GM12878 (cell line): ENCODE measurements around the gene KIF6. TPM values are rescaled to one million over a fixed set of nuclear protein-coding genes. Genes with fewer than 3 reads are reported as not detected.

Source experiments
- ATAC-seq: fragments of 200-7000 bp; cut with Tn5 transposase; 3 replicates; pipeline ENCODE4 v1.9.1; 2020; ENCODE audit warnings: mild to moderate bottlenecking, moderate library complexity
- BruUV-seq: library from RNA; stranded (reverse); fragments of 400-500 nt; replicated peaks from 2 replicates; lab custom pipeline; 2021; lab: Mats Ljungman, UMichigan
- CTCF ChIA-PET: fragments of 300-600 bp; sonication (Branson Sonifier 250); formaldehyde crosslinking; extraction: SDS; loops from one replicate; lab custom pipeline; 2021; ENCODE audit warnings: inconsistent platforms; lab: Yijun Ruan, JAX
- POLR2A ChIA-PET: fragments of 350-600 bp; formaldehyde crosslinking; extraction: SDS; loops from one replicate; lab custom pipeline; 2021; ENCODE audit warnings: inconsistent platforms; lab: Charles Lee
- RAD21 ChIA-PET: fragments of 300-600 bp; sonication (Branson Sonifier 250); formaldehyde crosslinking; loops from one replicate; lab custom pipeline; 2023; ENCODE audit warnings: antibody characterized with exemption; ENCODE audit not compliant: unreplicated experiment; lab: Charles Lee
- SMC1A ChIA-PET: fragments of 300-600 bp; sonication (Branson Sonifier 250); formaldehyde crosslinking; loops from one replicate; lab custom pipeline; 2023; ENCODE audit not compliant: unreplicated experiment, uncharacterized antibody; lab: Charles Lee
- DNase-seq: peaks from one replicate; pipeline ENCODE4 v3.0.0-alpha.2; 2011; ENCODE audit warnings: low read depth, low spot score
- FAIRE-seq: peaks from 3 replicates; lab custom pipeline; 2011; peaks lifted over from hg19 to GRCh38; lab: Jason Lieb, UNC
- H2AFZ ChIP-seq: 2 replicates; pipeline ENCODE4 v1.6.0; 2011; ENCODE audit warnings: low read depth, low read length, control low read depth; ENCODE audit not compliant: control insufficient read depth
- H3K27ac ChIP-seq: 2 replicates; pipeline ENCODE4 v1.5.1; 2011; ENCODE audit warnings: control low read depth; ENCODE audit not compliant: control insufficient read depth, insufficient read depth
- H3K27me3 ChIP-seq, 2 experiments: replicated peaks in 1 of 2; 2 replicates each; pipeline versions ENCODE4 v1.6.0 to v1.6.1; 2011; ENCODE audit warnings: low read length in 1 of 2; ENCODE audit not compliant: control insufficient read depth in 2 of 2, insufficient read depth in 2 of 2
- H3K36me3 ChIP-seq, 2 experiments: 2 replicates each; pipeline ENCODE4 v1.5.1; 2011; ENCODE audit warnings: low read length in 1 of 2; ENCODE audit not compliant: control insufficient read depth in 2 of 2, insufficient read depth in 2 of 2
- H3K4me1 ChIP-seq: 2 replicates; pipeline ENCODE4 v1.6.1; 2011; ENCODE audit warnings: mild to moderate bottlenecking, low read length, moderate library complexity, mixed read lengths; ENCODE audit not compliant: control insufficient read depth, insufficient read depth
- H3K4me2 ChIP-seq: 2 replicates; pipeline ENCODE4 v1.6.0; 2011; ENCODE audit warnings: control low read depth; ENCODE audit not compliant: control insufficient read depth, insufficient read depth
- H3K4me3 ChIP-seq: fragments of 200-600 bp; sonication (generic); 2 replicates; pipeline ENCODE4 v1.5.1; 2016
- H3K79me2 ChIP-seq: 2 replicates; pipeline ENCODE4 v1.6.0; 2011; ENCODE audit warnings: low read length; ENCODE audit not compliant: control insufficient read depth, insufficient read depth
- H3K9ac ChIP-seq: 2 replicates; pipeline ENCODE4 v1.8.0; 2011; ENCODE audit warnings: low read length, control low read depth, mixed read lengths; ENCODE audit not compliant: control insufficient read depth, insufficient read depth
- H3K9me3 ChIP-seq: replicated peaks from 3 replicates; pipeline ENCODE4 v1.5.1; 2011; ENCODE audit warnings: mild to moderate bottlenecking, low read length; ENCODE audit not compliant: control insufficient read depth, insufficient read depth
- H4K20me1 ChIP-seq: 2 replicates; pipeline ENCODE4 v1.6.0; 2011; ENCODE audit not compliant: control insufficient read depth, insufficient read depth
- BCLAF1 ChIP-seq: fragments of 450-650 bp; IDR thresholded peaks from 2 replicates; pipeline ENCODE4 v1.6.1; 2017; ENCODE audit warnings: antibody characterized with exemption, mild to moderate bottlenecking, moderate library complexity
- ELK1 ChIP-seq: IDR thresholded peaks from 2 replicates; pipeline ENCODE4 v1.6.1; 2012; ENCODE audit warnings: low read depth, low read length, improper control_type of control experiment
- FOS ChIP-seq: IDR thresholded peaks from 3 replicates; pipeline ENCODE4 v1.6.1; 2011; ENCODE audit warnings: borderline replicate concordance; ENCODE audit not compliant: insufficient read length; ENCODE audit errors: extremely low read depth
- IRF5 ChIP-seq: fragments of 450-650 bp; IDR thresholded peaks from 2 replicates; pipeline ENCODE4 v1.6.1; 2017; ENCODE audit warnings: borderline replicate concordance
- KDM1A ChIP-seq: fragments of 200-600 bp; sonication (generic); IDR thresholded peaks from 2 replicates; pipeline ENCODE4 v1.6.1; 2016; ENCODE audit warnings: borderline replicate concordance
- MTA2 ChIP-seq: fragments of 450-650 bp; IDR thresholded peaks from 2 replicates; pipeline ENCODE4 v1.6.1; 2016; ENCODE audit warnings: low read depth, mild to moderate bottlenecking, moderate library complexity
- PAX5 ChIP-seq: IDR thresholded peaks from 2 replicates; pipeline ENCODE4 v1.6.1; 2011; ENCODE audit warnings: low read depth, low read length, borderline replicate concordance
- POLR2AphosphoS5 ChIP-seq: IDR thresholded peaks from 2 replicates; pipeline ENCODE4 v1.6.1; 2011; ENCODE audit warnings: mild to moderate bottlenecking, low read length, inconsistent platforms
- POU2F2 ChIP-seq: IDR thresholded peaks from 3 replicates; pipeline ENCODE4 v1.6.1; 2011; ENCODE audit warnings: low read depth, mild to moderate bottlenecking, low read length, borderline replicate concordance
- RAD21 ChIP-seq: IDR thresholded peaks from 2 replicates; pipeline ENCODE4 v1.6.1; 2011; ENCODE audit warnings: mild to moderate bottlenecking, low read depth, low read length, moderate library complexity; ENCODE audit not compliant: insufficient read depth
- SKIL ChIP-seq: fragments of 450-650 bp; IDR thresholded peaks from 2 replicates; pipeline ENCODE4 v1.6.1; 2017; ENCODE audit warnings: mild to moderate bottlenecking, low read depth, inconsistent platforms; ENCODE audit not compliant: poor library complexity, severe bottlenecking
- ZBED1 ChIP-seq: IDR thresholded peaks from 2 replicates; pipeline ENCODE4 v1.6.1; 2016; ENCODE audit warnings: borderline replicate concordance
- WGBS: methylation state at CpG from one replicate; pipeline ENCODE4 v1.1.6; 2016; ENCODE audit warnings: low lambda C conversion rate; ENCODE audit not compliant: insufficient replicate concordance, insufficient coverage; ENCODE audit errors: missing lambda C conversion rate; 5-methylcytosine and 5-hydroxymethylcytosine counted together
- in situ Hi-C: fragments of 300-500 bp; cut with MboI; formaldehyde crosslinking; loops from 9 replicates; pipeline ENCODE4 v1.14.3; 2018; ENCODE audit warnings: mixed read lengths
- intact Hi-C: fragments of 100-400 bp; cut with micrococcal nuclease; formaldehyde crosslinking; loops from one replicate; pipeline ENCODE4 v1.14.2; 2022; ENCODE audit not compliant: unreplicated experiment
- polyA plus RNA-seq, 11 experiments: library from polyadenylated mRNA; depleted of rRNA in 4 of 11; unstranded in 6 of 11; stranded (reverse) in 5 of 11; fragments of >200 nt; fragmentation: Nextera tagmentation in 4 of 11; fragmentation: Illumina TruSeq in 1 of 11; extraction: Ambion mirVana in 4 of 11; extraction: Trizol in 1 of 11; gene quantifications; 1 replicate in 1 of 11; 2 replicates in 10 of 11; pipeline versions ENCODE4 v1.2.1 to v1.2.3, GENCODE V29; 2011 to 2016; ENCODE audit warnings: inconsistent platforms in 2 of 11, missing spikeins in 2 of 11, low read depth in 1 of 11
- total RNA-seq, 4 experiments: library from RNA; depleted of rRNA in 3 of 4; stranded (reverse); fragments of >200 nt in 3 of 4; fragmentation: Illumina TruSeq in 1 of 4; extraction: Trizol in 1 of 4; gene quantifications; 2 replicates each; pipeline versions ENCODE4 v1.2.1 to v1.2.3, GENCODE V29; 2013 to 2021
- TF ChIP-seq, protein P1 (sequence below): fragments of 450-650 bp; IDR thresholded peaks from 2 replicates; pipeline ENCODE4 v1.6.1; 2014; ENCODE audit warnings: mild to moderate bottlenecking

The KIF6 gene
- total and polyA plus RNA-seq, 10 of the 15 experiments (the other 5 are each of a cell fraction or from before 2014, with no cell fraction given): 0.09 to 1.0 (median 0.28) TPM

DNA sequence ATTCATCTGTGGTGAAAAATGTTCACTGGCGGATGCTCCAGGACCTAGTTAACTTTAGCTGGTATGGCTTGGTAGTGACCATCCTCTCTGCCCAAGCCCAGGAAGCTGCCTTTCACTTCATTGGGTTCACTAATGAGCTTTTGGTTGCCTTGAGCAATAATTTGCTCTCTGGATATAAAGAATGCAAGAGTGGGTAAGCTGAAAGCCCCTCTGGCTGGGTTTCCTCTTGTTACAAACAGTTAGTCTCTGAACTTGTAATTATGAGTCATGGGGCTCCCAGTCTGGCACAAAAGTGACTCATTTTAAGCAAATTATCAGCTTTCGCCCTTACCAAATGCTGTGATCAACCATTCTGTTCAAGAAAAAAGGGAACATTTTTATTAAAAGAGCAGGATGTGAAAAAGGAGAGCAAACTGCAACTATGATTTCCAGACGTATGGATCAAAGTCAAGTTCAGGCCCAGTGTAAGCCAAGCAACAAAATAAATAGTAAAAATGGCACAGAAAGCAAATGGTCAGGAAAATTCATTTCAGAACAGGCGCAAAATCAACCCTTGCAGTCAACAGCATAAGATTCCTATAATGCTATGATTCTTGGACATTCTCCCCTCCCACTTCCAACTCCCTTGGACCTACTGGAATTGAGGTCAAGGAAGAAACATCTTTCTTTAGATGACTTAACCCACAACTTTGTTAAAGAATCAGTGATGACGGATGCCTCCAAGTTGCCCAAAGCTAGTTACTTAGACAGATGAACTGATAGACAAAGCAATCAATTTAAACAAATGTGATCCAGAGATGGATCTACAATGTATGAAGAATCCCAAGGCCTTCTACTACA lies 272.7 kb downstream of the KIF6 start:
- Histone ChIP-seq H4K20me1 (no peaks in the 10 kb centered on the region), H3K9me3 (no peaks in the 10 kb centered on the region), H3K79me2 (no peaks in the 10 kb centered on the region), H3K9ac (no peak overlapping the region), H3K27ac (no peak overlapping the region), H3K4me3 (no peak overlapping the region), H3K4me1 (no peaks in the 10 kb centered on the region), H3K4me2 (no peak overlapping the region), H2AFZ (no peak overlapping the region), H3K27me3 (no peaks in the 10 kb centered on the region), H3K36me3 (no peaks in the 10 kb centered on the region)
- ATAC-seq (peak; percentile 91), FAIRE-seq (peak; percentile 59), DNase-seq (no peak)
- in situ Hi-C loops: no loop called here
- SMC1A ChIA-PET: interaction anchor here (0.7 to 2.5 kb wide), 31 partner anchors 10 to 441 kb away, joined by 3 to 9 read pairs (median 4); partner anchors contain the start of gene KIF6
- CTCF ChIA-PET: interaction anchor here (0.6 to 2.5 kb wide), 37 partner anchors 10 to 842 kb away, joined by 3 to 10 read pairs (median 4); no protein-coding TSS in a partner anchor
- POLR2A ChIA-PET: interaction anchor here (0.7 to 0.8 kb wide), 2 partner anchors 10 to 45 kb away, joined by 3 to 5 read pairs; no protein-coding TSS in a partner anchor
- RAD21 ChIA-PET: interaction anchor here (0.8 to 1.9 kb wide), 14 partner anchors 20 to 405 kb away, joined by 3 to 6 read pairs (median 3); partner anchors contain the start of gene KIF6
- no TSS peak for BruUV-seq
- intact Hi-C loops: loop anchor here (5.0 kb wide), 1 partner anchor 155 kb away; no protein-coding TSS in a partner anchor
- 25% methylated on average over 5 of the region's 5 CpGs for WGBS
- TF ChIP-seq IRF5: no peak
- TF ChIP-seq POU2F2: no peak
- TF ChIP-seq SKIL: peak; percentile 23
- TF ChIP-seq MTA2: peak; percentile 47; the same call in 1 of the 2 replicates
- TF ChIP-seq, protein P1, sequence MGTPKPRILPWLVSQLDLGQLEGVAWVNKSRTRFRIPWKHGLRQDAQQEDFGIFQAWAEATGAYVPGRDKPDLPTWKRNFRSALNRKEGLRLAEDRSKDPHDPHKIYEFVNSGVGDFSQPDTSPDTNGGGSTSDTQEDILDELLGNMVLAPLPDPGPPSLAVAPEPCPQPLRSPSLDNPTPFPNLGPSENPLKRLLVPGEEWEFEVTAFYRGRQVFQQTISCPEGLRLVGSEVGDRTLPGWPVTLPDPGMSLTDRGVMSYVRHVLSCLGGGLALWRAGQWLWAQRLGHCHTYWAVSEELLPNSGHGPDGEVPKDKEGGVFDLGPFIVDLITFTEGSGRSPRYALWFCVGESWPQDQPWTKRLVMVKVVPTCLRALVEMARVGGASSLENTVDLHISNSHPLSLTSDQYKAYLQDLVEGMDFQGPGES: no peak
- TF ChIP-seq KDM1A: no peak
- no peak for TF ChIP-seq ZBED1
- no peak for TF ChIP-seq RAD21
- no peak for TF ChIP-seq POLR2AphosphoS5
- TF ChIP-seq PAX5: no peak
- TF ChIP-seq ELK1: no peak
- no peak for TF ChIP-seq BCLAF1
- TF ChIP-seq FOS: no peak
